A549 (cell line): ENCODE results near the gene DEPDC1B. TPM values are rescaled to one million over a fixed set of nuclear protein-coding genes. Genes with fewer than 3 reads are reported as not detected.

Experiments used
- ATAC-seq, 2 experiments: fragments of 200-7000 bp in 1 of 2; fragments of >200 bp in 1 of 2; cut with Nextera tagmentation in 1 of 2; cut with Tn5 transposase in 1 of 2; 3 replicates each; pipeline versions ENCODE4 v1.8.0 to v1.9.1; 2018 to 2020; ENCODE audit warnings: mild to moderate bottlenecking in 1 of 2, moderate library complexity in 1 of 2
- CTCF ChIA-PET: fragments of 300-600 bp; sonication (Branson Sonifier 250); formaldehyde crosslinking; extraction: SDS; loops from one replicate; lab custom pipeline; 2021; ENCODE audit warnings: antibody characterized with exemption, inconsistent platforms; lab: Yijun Ruan, JAX
- POLR2A ChIA-PET: fragments of 350-600 bp; formaldehyde crosslinking; extraction: SDS; loops from one replicate; lab custom pipeline; 2021; ENCODE audit warnings: antibody characterized with exemption, inconsistent platforms; lab: Yijun Ruan, JAX
- DNase-seq, 2 experiments: peaks; one replicate each; pipeline versions ENCODE4 v3.0.0 to v3.0.0-alpha.2; 2011 to 2016; ENCODE audit warnings: low read depth in 1 of 2, low spot score in 1 of 2
- FAIRE-seq: peaks from 2 replicates; lab custom pipeline; 2011; peaks lifted over from hg19 to GRCh38; lab: Jason Lieb, UNC
- H3K27ac ChIP-seq, 2 experiments: fragments of >200 bp; sonication (Bioruptor Twin); formaldehyde crosslinking; 3 replicates each; pipeline ENCODE4 v1.5.1; 2016 to 2017
- H3K4me1 ChIP-seq: fragments of >200 bp; sonication (Bioruptor Twin); formaldehyde crosslinking; 3 replicates; pipeline ENCODE4 v1.6.1; 2016
- H3K4me2 ChIP-seq: fragments of >200 bp; sonication (Bioruptor Twin); formaldehyde crosslinking; 3 replicates; pipeline ENCODE4 v1.6.1; 2016
- H3K4me3 ChIP-seq: fragments of >200 bp; sonication (Bioruptor Twin); formaldehyde crosslinking; 3 replicates; pipeline ENCODE4 v1.5.1; 2016
- H3K9me3 ChIP-seq: fragments of >200 bp; sonication (Bioruptor Twin); formaldehyde crosslinking; 3 replicates; pipeline ENCODE4 v1.6.1; 2016
- ATOH8 ChIP-seq: fragments of 250-450 bp; sonication (Bioruptor Pico); IDR thresholded peaks from 2 replicates; pipeline ENCODE4 v1.5.0; 2020; ENCODE audit warnings: low read depth, mild to moderate bottlenecking, moderate library complexity
- BHLHE40 ChIP-seq: IDR thresholded peaks from 2 replicates; pipeline ENCODE4 v1.6.1; 2012; ENCODE audit warnings: low read depth, low read length, inconsistent platforms
- CBX2 ChIP-seq: fragments of 200-600 bp; sonication (generic); IDR thresholded peaks from 2 replicates; pipeline ENCODE4 v1.6.1; 2016; ENCODE audit warnings: low read depth, mild to moderate bottlenecking, borderline replicate concordance
- CBX8 ChIP-seq: fragments of 200-600 bp; sonication (generic); IDR thresholded peaks from 2 replicates; pipeline ENCODE4 v1.6.1; 2016
- CEBPB ChIP-seq, 2 experiments: fragments of >200 bp in 1 of 2; sonication (Bioruptor Twin) in 1 of 2; formaldehyde crosslinking in 1 of 2; IDR thresholded peaks; 2 replicates each; pipeline ENCODE4 v1.6.1; 2012 to 2016
- CHD4 ChIP-seq: fragments of 200-600 bp; sonication (generic); IDR thresholded peaks from 2 replicates; pipeline ENCODE4 v1.6.1; 2016; ENCODE audit warnings: antibody characterized with exemption, mild to moderate bottlenecking, borderline replicate concordance
- E2F6 ChIP-seq: IDR thresholded peaks from 2 replicates; pipeline ENCODE4 v1.6.1; 2012; ENCODE audit warnings: low read depth, borderline replicate concordance
- EHF ChIP-seq: fragments of 250-450 bp; sonication (Bioruptor Pico); IDR thresholded peaks from 2 replicates; pipeline ENCODE4 v1.5.0; 2020; ENCODE audit warnings: mild to moderate bottlenecking
- ESRRA ChIP-seq: fragments of 150-350 bp; IDR thresholded peaks from 2 replicates; pipeline ENCODE4 v1.6.1; 2014; ENCODE audit warnings: mild to moderate bottlenecking, low read length, borderline replicate concordance
- FOXS1 ChIP-seq: fragments of 250-450 bp; sonication (Bioruptor Pico); IDR thresholded peaks from 2 replicates; pipeline ENCODE4 v1.5.0; 2020; ENCODE audit warnings: mild to moderate bottlenecking, moderate library complexity
- HMGXB4 ChIP-seq: fragments of 250-450 bp; sonication (Bioruptor Pico); IDR thresholded peaks from 2 replicates; pipeline ENCODE4 v1.5.0; 2021; ENCODE audit warnings: mild to moderate bottlenecking, moderate library complexity, borderline replicate concordance
- HOXB5 ChIP-seq: fragments of 250-450 bp; sonication (Bioruptor Pico); IDR thresholded peaks from 2 replicates; pipeline ENCODE4 v1.5.0; 2020; ENCODE audit warnings: mild to moderate bottlenecking, moderate library complexity
- MAFK ChIP-seq: fragments of 450-650 bp; IDR thresholded peaks from 2 replicates; pipeline ENCODE4 v1.6.1; 2014; ENCODE audit not compliant: partially characterized antibody
- MAZ ChIP-seq: fragments of 150-350 bp; IDR thresholded peaks from 2 replicates; pipeline ENCODE4 v1.6.1; 2014; ENCODE audit warnings: antibody characterized with exemption, low read depth, low read length, borderline replicate concordance
- MYC ChIP-seq: IDR thresholded peaks from 2 replicates; pipeline ENCODE4 v1.6.1; 2012; ENCODE audit warnings: mild to moderate bottlenecking, inconsistent platforms, low read length, improper control_type of control experiment, borderline replicate concordance
- PHF8 ChIP-seq: fragments of 200-600 bp; sonication (generic); IDR thresholded peaks from 2 replicates; pipeline ENCODE4 v1.6.1; 2016; ENCODE audit warnings: low read depth, mild to moderate bottlenecking, antibody characterized with exemption, moderate library complexity, borderline replicate concordance
- POLR2AphosphoS2 ChIP-seq: conservative IDR thresholded peaks from 2 replicates; pipeline ENCODE4 v1.6.1; 2012; ENCODE audit warnings: low read length, improper control_type of control experiment, inconsistent platforms
- RAD21 ChIP-seq, 2 experiments: fragments of >200 bp in 1 of 2; sonication (Bioruptor Twin) in 1 of 2; formaldehyde crosslinking in 1 of 2; IDR thresholded peaks in 1 of 2; conservative IDR thresholded peaks in 1 of 2; 2 replicates in 1 of 2; 3 replicates in 1 of 2; pipeline ENCODE4 v1.6.1; 2012 to 2018; ENCODE audit warnings: inconsistent platforms in 1 of 2
- RFX5 ChIP-seq: fragments of 450-650 bp; IDR thresholded peaks from 2 replicates; pipeline ENCODE4 v1.7.1; 2014; ENCODE audit warnings: antibody characterized with exemption, mild to moderate bottlenecking, moderate library complexity
- RNF2 ChIP-seq: fragments of 200-600 bp; sonication (generic); IDR thresholded peaks from 2 replicates; pipeline ENCODE4 v1.6.1; 2016; ENCODE audit warnings: low read depth, mild to moderate bottlenecking, antibody characterized with exemption, moderate library complexity, borderline replicate concordance
- TP53 ChIP-seq: fragments of 250-450 bp; sonication (Bioruptor Pico); IDR thresholded peaks from 2 replicates; pipeline ENCODE4 v1.5.0; 2021; ENCODE audit warnings: mild to moderate bottlenecking, moderate library complexity
- USF2 ChIP-seq: fragments of 450-650 bp; IDR thresholded peaks from 2 replicates; pipeline ENCODE4 v1.6.1; 2014; ENCODE audit warnings: antibody characterized with exemption
- ZC3H11A ChIP-seq: fragments of 450-650 bp; IDR thresholded peaks from 2 replicates; pipeline ENCODE4 v1.6.1; 2014; ENCODE audit warnings: antibody characterized with exemption, mild to moderate bottlenecking
- WGBS: methylation state at CpG from one replicate; pipeline ENCODE4 v1.1.6; 2017; ENCODE audit errors: missing lambda C conversion rate; 5-methylcytosine and 5-hydroxymethylcytosine counted together
- polyA plus RNA-seq, 4 experiments: library from polyadenylated mRNA; depleted of rRNA in 3 of 4; stranded (reverse); fragments of >200 nt; fragmentation: RNase III in 1 of 4; extraction: RNeasy Plus Mini Kit Qiagen cat#74134 plus additional on column Dnase treatment in 1 of 4; gene quantifications; 2 replicates in 3 of 4; 3 replicates in 1 of 4; pipeline ENCODE4 v1.2.3, GENCODE V29; 2011 to 2017
- TF ChIP-seq, protein P1 (sequence below): IDR thresholded peaks from 2 replicates; pipeline ENCODE4 v1.6.1; 2012
- TF ChIP-seq, protein P2 (sequence below): fragments of >200 bp; sonication (Bioruptor Twin); formaldehyde crosslinking; IDR thresholded peaks from 2 replicates; pipeline ENCODE4 v1.6.1; 2016

Gene DEPDC1B
- polyA plus RNA-seq, 2 of the 4 experiments (the other 2 are of a cell fraction) = 17.4 to 34.8 TPM

DNA sequence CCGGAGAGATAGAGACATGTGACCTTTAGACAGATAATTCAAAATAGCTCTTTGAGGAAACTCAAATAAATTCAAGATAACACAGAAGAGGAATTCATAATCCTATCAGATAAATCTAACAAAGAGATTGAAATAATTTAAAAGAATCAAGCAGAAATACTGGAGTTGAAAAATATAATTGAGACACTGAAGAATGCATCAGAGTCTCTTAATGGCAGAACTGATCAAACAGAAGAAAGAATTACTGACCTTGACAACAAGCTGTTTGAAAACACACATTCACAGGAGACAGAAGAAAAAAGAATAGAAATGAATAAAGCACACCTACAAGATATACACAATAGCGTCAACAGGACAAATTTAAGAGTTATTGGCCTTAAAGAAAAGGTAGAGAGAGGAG is 40.4 kb upstream of the DEPDC1B start:
- Histone ChIP-seq H3K4me3 (no peak overlapping the region), H3K4me1 (no peaks in the 10 kb centered on the region), H3K9me3 (peaks cover 3% of the 10 kb centered on the region; the same call in 1 of the 3 replicates), H3K27ac (no peak overlapping the region), H3K4me2 (no peak overlapping the region)
- TF ChIP-seq RAD21 (conservative IDR thresholded peaks at IDR 0.05 in 1 of 2, IDR thresholded peaks at IDR 0.05 in 1 of 2) (no peak), BHLHE40 (no peak), MYC (no peak), EHF (no peak), HMGXB4 (CRISPR knock-in tag) (no peak), RNF2 (no peak), CBX8 (no peak), CHD4 (no peak), CEBPB (IDR thresholded peaks at IDR 0.05) (no peak), PHF8 (no peak), MAFK (no peak), HOXB5 (CRISPR knock-in tag) (no peak), E2F6 (no peak), USF2 (no peak), RFX5 (no peak)
- TF ChIP-seq, protein P1, sequence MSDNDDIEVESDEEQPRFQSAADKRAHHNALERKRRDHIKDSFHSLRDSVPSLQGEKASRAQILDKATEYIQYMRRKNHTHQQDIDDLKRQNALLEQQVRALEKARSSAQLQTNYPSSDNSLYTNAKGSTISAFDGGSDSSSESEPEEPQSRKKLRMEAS = no peak
- ATAC-seq (no peak), FAIRE-seq (no peak), DNase-seq (no peak)
- CTCF ChIA-PET = interaction anchor here (0.5 kb wide), 1 partner anchor 19 kb away, joined by 3 read pairs; no protein-coding TSS in a partner anchor
- WGBS = 85% methylated on average over 2 of the region's 2 CpGs
- POLR2A ChIA-PET = interaction anchor here (0.7 kb wide), 1 partner anchor 375 kb away, joined by 3 read pairs; no protein-coding TSS in a partner anchor

DNA sequence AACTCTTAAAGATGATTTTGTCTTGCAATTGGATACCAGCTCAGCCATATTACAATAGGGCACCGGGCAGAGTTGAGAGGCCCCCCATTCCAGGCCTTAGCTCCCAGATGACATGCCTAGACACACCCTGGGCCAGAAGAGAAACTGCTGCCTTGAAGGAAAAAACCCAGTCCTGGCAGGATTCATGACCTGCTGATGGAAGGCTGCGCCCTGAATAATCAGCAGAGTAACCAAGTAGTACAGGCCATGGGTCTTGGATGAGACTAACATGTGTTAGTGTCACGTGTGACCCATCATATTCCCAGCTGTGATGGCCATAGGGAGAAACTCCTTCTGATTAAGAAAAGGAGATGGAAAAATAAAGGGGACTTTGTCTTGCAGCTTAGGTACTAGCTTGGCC is 39.0 kb upstream of the DEPDC1B start:
- no peaks in the 10 kb centered on the region for H3K4me1 ChIP-seq
- no peak for ATAC-seq
- no peak for TF ChIP-seq TP53 (CRISPR knock-in tag)
- no peak for TF ChIP-seq ZC3H11A
- TF ChIP-seq ESRRA = no peak
- TF ChIP-seq, protein P1 = no peak
- no peak for TF ChIP-seq FOXS1 (CRISPR knock-in tag)
- TF ChIP-seq BHLHE40 = no peak
- TF ChIP-seq MAZ = no peak
- no peak for TF ChIP-seq E2F6
- TF ChIP-seq CBX2 = no peak
- no peak for TF ChIP-seq ATOH8 (CRISPR knock-in tag)
- TF ChIP-seq POLR2AphosphoS2 = no peak
- no peak for TF ChIP-seq HMGXB4 (CRISPR knock-in tag)
- TF ChIP-seq, protein P2, sequence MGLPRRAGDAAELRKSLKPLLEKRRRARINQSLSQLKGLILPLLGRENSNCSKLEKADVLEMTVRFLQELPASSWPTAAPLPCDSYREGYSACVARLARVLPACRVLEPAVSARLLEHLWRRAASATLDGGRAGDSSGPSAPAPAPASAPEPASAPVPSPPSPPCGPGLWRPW = no peak
- TF ChIP-seq, all 56 proteins: peak for 0
- CTCF ChIA-PET = no interaction called here
- POLR2A ChIA-PET = no interaction called here
- Histone ChIP-seq H3K27ac (no peak overlapping the region), H3K4me2 (no peak overlapping the region), H3K4me3 (no peak overlapping the region), H3K9me3 (peaks cover 3% of the 10 kb centered on the region; the same call in 1 of the 3 replicates)
- WGBS = 64% methylated on average over 3 of the region's 3 CpGs
- DNase-seq = no peak
- FAIRE-seq = no peak
